Measurements from ENCODE around the gene LAMTOR5. TPM values are rescaled to one million over a fixed set of nuclear protein-coding genes. Genes with fewer than 3 reads are reported as not detected.
A peak's percentile ranks its signal among the peaks of the same experiment; 100 is the strongest.

LAMTOR5 gene
- total RNA-seq, 1 donor from 2014 or later: 266 TPM

GRCh38 chr1:110426854-110427253, 19.4 kb upstream of the LAMTOR5 start:
- intact Hi-C loops (cut with micrococcal nuclease): no loop called here
- DNase-seq: no peak
- H3K27me3 ChIP-seq (ENCODE audit: low read depth): no peaks in the 10 kb centered on the region
- no peak overlapping the region for H3K4me3 ChIP-seq
- H3K4me1 ChIP-seq: peaks cover 16% of the 10 kb centered on the region
- no peaks in the 10 kb centered on the region for H3K36me3 ChIP-seq
- TF ChIP-seq, protein P1, sequence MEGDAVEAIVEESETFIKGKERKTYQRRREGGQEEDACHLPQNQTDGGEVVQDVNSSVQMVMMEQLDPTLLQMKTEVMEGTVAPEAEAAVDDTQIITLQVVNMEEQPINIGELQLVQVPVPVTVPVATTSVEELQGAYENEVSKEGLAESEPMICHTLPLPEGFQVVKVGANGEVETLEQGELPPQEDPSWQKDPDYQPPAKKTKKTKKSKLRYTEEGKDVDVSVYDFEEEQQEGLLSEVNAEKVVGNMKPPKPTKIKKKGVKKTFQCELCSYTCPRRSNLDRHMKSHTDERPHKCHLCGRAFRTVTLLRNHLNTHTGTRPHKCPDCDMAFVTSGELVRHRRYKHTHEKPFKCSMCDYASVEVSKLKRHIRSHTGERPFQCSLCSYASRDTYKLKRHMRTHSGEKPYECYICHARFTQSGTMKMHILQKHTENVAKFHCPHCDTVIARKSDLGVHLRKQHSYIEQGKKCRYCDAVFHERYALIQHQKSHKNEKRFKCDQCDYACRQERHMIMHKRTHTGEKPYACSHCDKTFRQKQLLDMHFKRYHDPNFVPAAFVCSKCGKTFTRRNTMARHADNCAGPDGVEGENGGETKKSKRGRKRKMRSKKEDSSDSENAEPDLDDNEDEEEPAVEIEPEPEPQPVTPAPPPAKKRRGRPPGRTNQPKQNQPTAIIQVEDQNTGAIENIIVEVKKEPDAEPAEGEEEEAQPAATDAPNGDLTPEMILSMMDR (IDR thresholded peaks at IDR 0.05; ENCODE audit: borderline replicate concordance): no peak
- no peak overlapping the region for H3K27ac ChIP-seq (replicated peaks)
- no peaks in the 10 kb centered on the region for H3K9me3 ChIP-seq (replicated peaks)

- H3K27ac ChIP-seq (replicated peaks): peak overlapping the region; percentile 58
- intact Hi-C loops (cut with micrococcal nuclease): no loop called here
- no peaks in the 10 kb centered on the region for H3K36me3 ChIP-seq
Observed at GRCh38 chr1:110425612-110426152, 18.2 kb upstream of the LAMTOR5 start.

GRCh38 chr1:110424699-110425611, 17.5 kb upstream of the LAMTOR5 start:
- Histone ChIP-seq H3K9me3 (replicated peaks) (no peaks in the 10 kb centered on the region), H3K36me3 (no peaks in the 10 kb centered on the region), H3K4me3 (no peak overlapping the region), H3K4me1 (peaks cover 16% of the 10 kb centered on the region), H3K27ac (replicated peaks) (peak overlapping the region; percentile 58), H3K27me3 (ENCODE audit: low read depth) (no peaks in the 10 kb centered on the region)
- TF ChIP-seq, protein P1 (IDR thresholded peaks at IDR 0.05; ENCODE audit: borderline replicate concordance): no peak
- intact Hi-C loops (cut with micrococcal nuclease): no loop called here
- DNase-seq: no peak

More at GRCh38 chr1:110425612-110426152, 18.2 kb upstream of the LAMTOR5 start:
- TF ChIP-seq, protein P1 (IDR thresholded peaks at IDR 0.05; ENCODE audit: borderline replicate concordance): no peak
- Histone ChIP-seq H3K4me3 (no peak overlapping the region), H3K27me3 (ENCODE audit: low read depth) (no peaks in the 10 kb centered on the region), H3K9me3 (replicated peaks) (no peaks in the 10 kb centered on the region), H3K4me1 (peaks cover 16% of the 10 kb centered on the region)
- peak; percentile 55 for DNase-seq

GRCh38 chr1:110420874-110421793, 13.6 kb upstream of the LAMTOR5 start:
- Histone ChIP-seq H3K9me3 (replicated peaks) (no peaks in the 10 kb centered on the region), H3K4me1 (peaks cover 16% of the 10 kb centered on the region), H3K27me3 (ENCODE audit: low read depth) (no peaks in the 10 kb centered on the region), H3K36me3 (no peaks in the 10 kb centered on the region), H3K27ac (replicated peaks) (no peak overlapping the region), H3K4me3 (no peak overlapping the region)
- TF ChIP-seq, protein P1 (IDR thresholded peaks at IDR 0.05; ENCODE audit: borderline replicate concordance): no peak
- no peak for DNase-seq
- intact Hi-C loops (cut with micrococcal nuclease): no loop called here

DNA sequence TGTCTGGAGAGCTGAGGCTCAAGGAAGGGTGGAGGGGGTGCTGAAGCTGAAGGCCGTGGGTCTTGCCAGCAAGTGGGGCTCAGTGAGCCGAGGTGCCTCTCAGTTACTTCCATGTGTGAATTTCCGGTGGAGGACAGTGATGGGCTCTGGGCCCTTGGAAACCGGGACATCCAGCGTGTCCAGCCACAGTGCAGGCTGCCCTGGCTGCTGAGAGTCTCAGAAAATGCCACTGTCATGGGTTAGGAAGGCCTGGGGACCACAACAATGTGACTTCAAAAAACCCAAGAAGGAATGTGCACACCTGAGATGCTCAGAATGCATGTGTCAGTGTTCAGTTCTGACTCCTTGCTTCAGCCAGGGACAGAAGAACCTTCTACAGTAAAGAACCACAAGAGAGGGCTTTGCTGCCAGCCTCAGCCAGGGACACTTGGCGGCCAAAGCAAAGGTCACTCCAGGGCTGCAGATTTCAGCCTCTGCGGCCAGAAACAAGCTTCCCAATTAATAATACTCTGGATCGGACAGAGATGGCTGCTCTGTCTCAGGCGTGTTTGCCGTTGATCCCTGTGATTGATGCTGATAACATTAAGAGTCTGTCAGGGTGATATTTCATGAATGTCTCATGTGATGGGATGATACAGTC, 12.6 kb upstream of the LAMTOR5 start:
- TF ChIP-seq, protein P1 (IDR thresholded peaks at IDR 0.05; ENCODE audit: borderline replicate concordance): no peak
- intact Hi-C loops (cut with micrococcal nuclease): no loop called here

More for the DNA sequence above, 12.6 kb upstream of the LAMTOR5 start:
- Histone ChIP-seq H3K36me3 (no peaks in the 10 kb centered on the region), H3K27me3 (ENCODE audit: low read depth) (no peaks in the 10 kb centered on the region), H3K4me1 (peaks cover 8% of the 10 kb centered on the region), H3K27ac (replicated peaks) (no peak overlapping the region), H3K9me3 (replicated peaks) (no peaks in the 10 kb centered on the region), H3K4me3 (no peak overlapping the region)
- DNase-seq: no peak

All from left ventricle myocardium inferior (tissue), 1 donor.